Stimulated activated CD8-positive, alpha-beta memory T cell treated with anti-CD3 and anti-CD28 coated beads, Interleukin-12 subunit alpha, Interleukin-12 subunit beta, amount 100 ng/mL, for 24 hours (primary cell): ENCODE measurements around the gene KIAA0232.
"Not testable (repeated sequence)": the region's sequence is repeated elsewhere in the genome, so short reads cannot be mapped to it uniquely, and the experiment has no call there.

ENCODE experiments used
- DNase-seq: peaks from one replicate; pipeline ENCODE4 v3.0.0-alpha.2; 2020; ENCODE audit errors: extremely low read depth

The KIAA0232 gene

GRCh38 chr4:6881908-6882307 is 99.4 kb downstream of the KIAA0232 start:
- DNase-seq = no peak

- no peak for DNase-seq
Observed at GRCh38 chr4:6884341-6884870, 101.9 kb downstream of the KIAA0232 start.

DNA sequence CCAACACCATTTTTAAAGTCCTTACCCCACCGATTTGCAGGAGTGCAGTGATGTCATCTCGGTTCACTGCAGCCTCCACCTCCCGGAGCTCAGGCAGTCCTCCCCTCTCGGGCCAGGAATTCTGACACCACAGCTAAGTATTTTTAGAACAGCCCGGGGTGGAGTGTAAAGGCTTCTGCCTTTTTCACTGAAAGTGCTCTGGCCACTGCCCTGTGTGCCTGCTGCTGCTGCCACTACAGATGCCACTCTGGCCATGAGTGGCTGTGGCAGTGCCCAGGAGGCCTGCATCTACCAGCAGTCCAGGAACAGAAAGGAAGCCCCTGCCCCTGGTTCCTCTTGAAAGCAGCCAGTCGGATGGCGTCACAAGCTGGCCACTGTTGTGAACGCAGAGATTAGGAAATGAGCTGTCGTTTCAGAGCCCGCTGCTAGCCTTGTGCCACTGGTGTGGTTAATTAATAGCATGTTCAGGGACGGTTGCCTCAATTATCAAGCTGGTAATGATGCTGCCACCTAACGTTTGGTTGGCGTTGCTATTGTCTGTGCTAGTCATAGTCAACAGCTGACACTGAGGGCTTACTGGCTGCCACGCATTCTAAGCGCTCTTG is 103.5 kb downstream of the KIAA0232 start:
- no peak for DNase-seq

DNA sequence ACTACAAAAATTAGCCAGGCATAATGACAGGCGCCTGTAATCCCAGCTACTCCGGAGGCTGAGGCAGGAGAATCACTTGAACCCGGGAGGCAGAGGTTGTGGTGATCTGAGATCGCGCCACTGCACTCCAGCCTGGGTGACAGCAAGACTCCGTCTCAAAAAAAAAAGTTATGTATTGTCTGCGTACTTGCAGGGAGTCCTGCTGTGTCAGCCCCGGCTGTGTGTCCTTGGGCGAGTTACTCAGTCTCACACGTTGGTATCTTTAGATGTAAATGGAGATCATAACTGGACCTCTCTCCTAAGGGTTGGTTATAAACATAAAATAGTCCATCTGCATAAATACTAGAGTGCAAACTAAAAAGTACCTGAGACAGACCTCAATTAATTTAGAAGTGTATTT is 104.4 kb downstream of the KIAA0232 start:
- DNase-seq = no peak

DNA sequence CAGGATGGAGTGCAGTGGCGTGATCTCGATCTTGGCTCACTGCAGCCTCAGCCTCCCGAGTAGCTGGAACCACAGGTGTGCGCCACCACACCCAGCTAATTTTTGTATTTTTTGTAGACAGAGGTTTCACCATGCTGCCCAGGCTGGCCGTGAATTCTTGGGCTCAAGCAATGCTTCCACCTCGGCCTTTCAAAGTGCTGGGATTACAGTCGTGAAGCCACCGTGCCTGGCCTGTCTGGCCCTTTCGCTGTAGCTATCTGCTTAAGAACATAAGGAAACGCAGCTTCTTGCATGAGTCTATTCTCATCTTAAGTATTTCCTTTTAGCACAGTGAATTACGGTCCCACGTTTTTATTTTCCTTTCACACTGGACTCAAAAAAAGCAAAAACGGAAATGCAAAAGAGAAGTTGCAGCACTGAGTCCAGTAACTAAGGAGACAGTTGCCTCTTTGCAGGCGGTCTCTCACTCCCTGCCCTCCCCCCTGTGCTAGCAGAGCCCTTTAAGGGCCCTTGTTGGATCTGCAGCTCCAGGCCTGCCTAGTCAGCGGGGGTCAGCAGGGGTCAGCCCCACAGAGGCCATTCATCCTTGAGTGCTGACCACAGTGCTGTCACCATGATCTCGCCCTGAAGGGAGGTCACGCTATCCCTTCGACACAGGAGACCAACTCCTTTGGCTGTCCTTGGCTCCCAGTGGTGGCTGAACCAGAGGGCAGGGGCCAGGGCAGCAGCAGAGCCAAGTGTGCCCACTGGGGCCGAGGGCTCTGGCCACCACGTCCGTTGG is 105.3 kb downstream of the KIAA0232 start:
- no peak for DNase-seq

- DNase-seq = no peak
Observed at GRCh38 chr4:6888506-6889071, 106.1 kb downstream of the KIAA0232 start.

- DNase-seq = no peak
Observed at GRCh38 chr4:6889101-6889735, 106.7 kb downstream of the KIAA0232 start.

DNA sequence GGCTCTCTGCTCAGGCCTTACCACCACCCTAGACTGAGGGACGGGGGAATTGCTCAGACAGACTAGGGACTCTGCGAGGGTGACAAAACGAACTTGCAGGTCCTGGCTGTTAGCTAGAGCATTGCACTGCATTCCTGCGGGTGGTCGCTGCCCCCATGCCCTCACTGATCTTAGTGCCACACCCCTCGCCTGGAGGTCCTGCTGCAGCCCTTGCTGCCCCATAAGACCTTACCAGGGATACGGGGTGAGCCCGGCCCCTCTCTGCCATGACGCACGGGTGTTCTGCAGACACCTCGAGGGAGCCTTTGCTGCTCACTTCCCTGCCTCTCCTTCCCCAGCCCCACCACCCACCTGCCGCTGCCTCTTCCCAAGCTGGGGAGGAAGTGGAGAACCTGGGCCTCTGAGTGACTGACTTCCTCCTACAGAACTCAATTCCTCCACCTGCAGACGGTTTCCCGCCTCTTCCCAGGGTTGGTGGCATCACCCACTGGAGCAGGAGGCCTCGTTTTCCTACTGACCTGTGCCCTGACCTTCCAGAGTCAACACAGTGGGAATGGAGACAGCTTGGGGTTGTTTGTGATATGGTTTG is 107.3 kb downstream of the KIAA0232 start:
- no peak for DNase-seq

DNA sequence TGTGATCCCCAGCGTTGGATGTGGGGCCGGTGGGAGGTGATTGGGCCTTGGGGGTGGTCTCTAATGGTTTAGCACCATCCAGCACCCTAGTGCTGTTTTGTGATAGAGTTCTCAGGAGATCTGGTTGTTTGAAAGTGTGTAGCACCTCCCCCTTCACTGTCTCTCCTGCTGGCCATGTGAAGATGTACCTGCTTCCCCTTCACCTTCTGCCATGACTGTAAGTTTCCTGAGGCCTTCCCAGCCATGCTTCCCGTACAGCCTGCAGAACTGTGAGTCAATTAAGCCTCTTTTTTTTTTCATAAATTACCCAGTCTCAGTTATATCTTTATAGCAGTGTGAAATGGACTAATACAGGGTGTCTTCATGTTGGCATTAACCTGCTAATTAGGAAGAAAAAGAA is 107.8 kb downstream of the KIAA0232 start:
- DNase-seq = no peak

DNA sequence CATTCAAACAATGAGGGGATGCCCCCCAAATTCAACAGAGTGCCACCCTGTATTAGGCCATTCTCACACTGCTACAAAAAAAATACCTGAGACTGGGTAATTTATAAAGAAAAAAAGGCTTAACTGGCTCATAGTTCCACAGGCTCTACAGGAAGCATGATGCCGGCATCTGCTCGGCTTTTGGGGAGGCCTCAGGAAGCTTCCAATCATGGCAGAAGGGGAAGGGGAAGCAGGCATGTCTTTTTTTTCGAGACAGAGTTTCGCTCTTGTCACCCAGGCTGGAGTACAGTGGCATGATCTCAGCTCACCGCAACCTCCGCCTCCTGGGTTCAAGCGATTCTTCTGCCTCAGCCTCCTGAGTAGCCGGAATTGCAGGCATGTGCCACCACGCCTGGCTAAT is 108.4 kb downstream of the KIAA0232 start:
- not testable (repeated sequence) for DNase-seq

DNA sequence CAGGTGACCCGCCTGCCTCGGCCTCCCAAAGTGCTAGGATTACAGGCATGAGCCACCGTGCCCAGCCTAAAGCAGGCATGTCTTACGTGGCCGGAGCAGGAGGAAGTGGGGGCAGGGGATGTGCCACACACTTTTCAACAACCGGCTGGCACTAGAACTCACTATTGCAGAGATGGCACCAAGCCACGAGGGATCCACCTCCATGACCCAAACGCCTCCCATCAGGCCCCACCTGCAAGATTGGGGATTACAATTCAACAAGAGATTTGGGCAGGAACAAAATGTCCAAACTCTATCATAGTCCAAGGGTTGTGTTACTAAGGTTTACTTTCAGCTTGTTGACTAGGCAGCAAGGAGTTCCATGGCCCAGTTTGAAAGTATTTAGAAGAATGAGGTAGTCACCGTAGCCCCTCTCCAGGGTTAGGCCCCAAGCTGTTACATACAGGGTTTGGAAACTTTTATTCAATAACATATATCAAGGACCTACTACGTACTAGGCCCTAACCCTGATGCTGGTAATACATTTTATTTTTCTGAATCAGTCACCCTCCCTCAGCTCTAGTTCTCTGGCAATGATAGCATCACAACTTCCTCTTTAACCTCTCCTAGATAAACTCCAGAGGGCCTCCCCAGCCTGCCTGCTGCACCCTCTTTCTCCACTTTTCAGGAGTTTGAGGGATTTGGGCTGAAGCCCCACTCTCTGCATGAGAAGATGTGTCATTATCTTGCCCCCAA is 109.1 kb downstream of the KIAA0232 start:
- DNase-seq = no peak

- DNase-seq = no peak
Observed at GRCh38 chr4:6892190-6892908, 109.8 kb downstream of the KIAA0232 start.

DNA sequence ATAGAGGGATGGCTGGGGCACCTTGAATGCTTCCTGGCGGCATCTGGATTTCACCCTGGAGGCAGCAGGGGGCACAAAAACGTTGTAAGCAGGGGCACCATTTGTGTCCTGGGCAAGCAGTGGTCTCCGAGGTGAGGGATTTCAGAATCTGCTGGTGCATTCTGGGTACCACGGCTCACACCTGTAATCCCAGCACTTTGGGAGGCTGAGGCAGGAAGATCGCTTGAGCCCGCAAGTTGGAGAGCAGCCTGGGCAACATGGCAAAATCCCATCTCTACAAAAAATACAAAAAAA is 110.3 kb downstream of the KIAA0232 start:
- no peak for DNase-seq

DNA sequence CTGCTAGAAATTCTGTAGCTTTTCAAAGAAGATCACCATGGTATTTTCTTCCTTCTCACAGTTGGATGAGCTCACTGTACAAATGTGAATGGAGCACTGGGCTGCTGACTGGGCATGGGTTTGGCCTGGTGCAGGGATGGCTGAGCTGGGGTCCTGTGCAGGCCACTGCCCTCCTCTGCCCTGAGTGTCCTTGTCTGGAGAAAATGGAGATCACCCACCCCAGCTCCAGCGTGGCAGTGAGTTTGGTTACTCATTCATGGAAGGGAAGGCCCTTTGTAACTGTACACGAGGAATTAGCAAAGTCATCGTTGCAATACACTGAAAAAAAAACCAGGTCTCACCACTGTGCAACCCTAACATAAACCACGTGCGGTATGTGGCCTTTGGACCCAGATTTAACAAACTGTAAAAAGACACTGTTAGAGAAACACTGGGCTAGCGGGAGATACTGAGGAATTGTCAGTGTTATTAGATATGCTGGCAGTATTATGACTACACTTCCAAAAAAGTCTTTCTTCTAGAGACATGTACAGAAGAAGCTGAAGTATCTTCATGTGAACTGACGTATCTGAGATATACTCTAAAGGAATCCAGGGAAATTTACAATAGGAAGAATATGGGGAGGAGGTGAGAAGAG is 111.0 kb downstream of the KIAA0232 start:
- DNase-seq = no peak

GRCh38 chr4:6894086-6894478 is 111.6 kb downstream of the KIAA0232 start:
- DNase-seq = no peak

GRCh38 chr4:6894528-6895498 is 112.3 kb downstream of the KIAA0232 start:
- DNase-seq = no peak

GRCh38 chr4:6896035-6896434 is 113.5 kb downstream of the KIAA0232 start:
- DNase-seq = no peak

GRCh38 chr4:6898763-6899162 is 116.2 kb downstream of the KIAA0232 start:
- DNase-seq = no peak

DNA sequence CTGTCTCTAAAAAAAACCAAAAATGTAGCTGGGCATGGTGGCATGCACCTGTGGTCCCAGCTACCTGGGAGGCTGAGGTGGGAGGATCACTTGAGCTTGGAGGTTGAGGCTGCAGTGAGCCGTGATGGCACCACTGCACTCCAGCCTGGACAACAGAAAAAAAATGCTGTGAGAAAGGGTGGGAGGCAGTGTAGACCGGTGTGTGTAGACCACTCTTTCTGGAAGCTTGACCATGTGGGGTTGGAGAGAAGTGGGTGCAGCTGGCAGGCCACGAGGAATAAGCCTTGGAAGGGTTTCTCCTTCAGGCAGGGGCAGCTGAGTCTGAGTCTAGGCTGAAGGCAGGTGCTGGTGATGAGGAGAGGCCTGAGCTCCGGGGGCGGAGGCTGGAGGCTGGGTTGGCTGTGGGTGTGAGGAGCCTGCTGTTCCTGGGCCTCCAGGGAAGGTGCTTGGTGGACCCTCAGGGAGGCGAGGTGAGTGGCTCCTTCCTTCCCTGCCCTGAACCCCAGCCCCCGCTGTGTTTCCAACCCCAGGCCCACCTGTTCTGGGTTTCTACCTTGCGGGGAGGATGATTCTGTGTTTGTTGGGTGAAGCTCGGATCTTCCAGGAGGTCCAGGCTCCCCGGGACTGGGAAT is 117.8 kb downstream of the KIAA0232 start:
- DNase-seq = no peak
